ENCODE results near the gene VWA5B2. TPM values are rescaled to one million over a fixed set of nuclear protein-coding genes. Genes with fewer than 3 reads are reported as not detected.

Gene VWA5B2
- total RNA-seq = not detected

DNA sequence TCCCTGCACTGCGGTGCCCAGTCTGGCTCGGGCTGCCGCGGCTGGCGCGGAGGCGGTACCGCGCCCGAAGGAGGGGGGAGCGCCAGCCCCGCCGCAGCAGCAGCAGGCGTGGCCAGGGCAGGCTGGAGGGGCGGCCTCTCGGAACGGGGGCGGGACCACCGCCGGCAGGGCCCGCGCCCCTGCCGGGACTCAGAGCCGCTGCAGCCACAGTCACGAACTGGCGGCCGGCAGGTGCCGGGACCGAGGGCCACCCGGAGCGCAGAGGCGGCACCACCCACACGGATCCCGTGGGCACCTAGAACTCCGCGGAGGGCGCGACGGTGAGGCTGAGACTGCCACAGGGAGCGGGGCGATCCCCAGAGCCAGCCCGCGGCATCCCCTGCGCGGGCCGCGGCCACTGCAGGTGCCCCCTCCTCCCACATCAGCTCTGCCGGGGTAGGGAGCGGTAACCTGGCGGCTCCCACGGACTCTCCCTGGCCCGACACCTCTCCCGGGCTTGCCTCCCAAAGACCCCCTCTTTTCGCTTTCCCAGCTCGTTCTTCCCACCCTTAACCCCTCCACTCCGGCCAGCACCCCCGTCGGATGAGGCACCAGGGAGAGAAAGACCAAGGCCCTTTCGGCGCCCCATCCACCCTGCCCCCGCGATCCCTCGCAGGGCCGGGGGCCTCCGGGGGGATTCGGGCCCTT, at the start of gene VWA5B2:
VWA5B2 (plus strand) TSS at position 192 of the 687 bp plus-strand sequence. CDS start 944 bp downstream, outside the sequence.
- POLR2A ChIA-PET = interaction anchor here (1.0 to 2.1 kb wide), 2 partner anchors 11 to 74 kb away, joined by 3 to 5 read pairs; partner anchors contain the start of gene DVL3

DNA sequence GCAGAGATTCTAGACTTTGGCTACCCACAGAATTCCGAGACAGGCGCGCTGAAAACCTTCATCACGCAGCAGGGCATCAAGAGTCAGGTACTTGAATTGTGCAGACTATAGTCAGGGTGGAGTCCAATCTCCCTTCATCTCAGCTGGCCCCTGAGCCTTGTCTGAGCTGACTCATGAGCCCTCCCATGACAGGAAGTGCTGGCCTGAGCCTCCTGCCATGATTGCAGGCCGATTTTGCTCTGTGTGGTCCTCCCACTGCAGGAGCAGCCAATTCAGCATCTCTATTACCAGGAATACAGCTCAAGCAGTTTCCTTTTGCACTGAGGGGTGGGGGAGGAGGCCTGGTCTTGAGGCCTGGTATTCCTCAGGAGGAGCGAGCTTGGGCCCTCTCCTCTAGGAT, 49.2 kb upstream of the VWA5B2 start:
- Mint-ChIP-seq H3K36me3 (ENCODE audit: low read depth) (peaks cover 72% of the 10 kb centered on the region), H3K27ac (no peak overlapping the region), H3K9me3 (no peaks in the 10 kb centered on the region), H3K27me3 (no peaks in the 10 kb centered on the region), H3K4me1 (peaks cover 27% of the 10 kb centered on the region), H3K4me3 (no peak overlapping the region)
- CTCF ChIA-PET = no interaction called here
- POLR2A ChIA-PET = interaction anchor here (0.9 kb wide), 1 partner anchor 20 kb away, joined by 3 read pairs; no protein-coding TSS in a partner anchor
- no peak for DNase-seq

More for the DNA sequence above, at the start of gene VWA5B2:
- peak within 1 kb of the TSS; percentile 51 for H3K4me3 Mint-ChIP-seq
- peaks cover 57% of the 10 kb centered on the region for H3K27me3 Mint-ChIP-seq
- no peaks in the 10 kb centered on the region for H3K9me3 Mint-ChIP-seq
- CTCF ChIA-PET = no interaction called here
- no peak within 1 kb of the TSS for H3K27ac Mint-ChIP-seq
- H3K4me1 Mint-ChIP-seq = peaks cover 13% of the 10 kb centered on the region
- DNase-seq = peak; percentile 57
- H3K36me3 Mint-ChIP-seq (ENCODE audit: low read depth) = no peaks in the 10 kb centered on the region

DNA sequence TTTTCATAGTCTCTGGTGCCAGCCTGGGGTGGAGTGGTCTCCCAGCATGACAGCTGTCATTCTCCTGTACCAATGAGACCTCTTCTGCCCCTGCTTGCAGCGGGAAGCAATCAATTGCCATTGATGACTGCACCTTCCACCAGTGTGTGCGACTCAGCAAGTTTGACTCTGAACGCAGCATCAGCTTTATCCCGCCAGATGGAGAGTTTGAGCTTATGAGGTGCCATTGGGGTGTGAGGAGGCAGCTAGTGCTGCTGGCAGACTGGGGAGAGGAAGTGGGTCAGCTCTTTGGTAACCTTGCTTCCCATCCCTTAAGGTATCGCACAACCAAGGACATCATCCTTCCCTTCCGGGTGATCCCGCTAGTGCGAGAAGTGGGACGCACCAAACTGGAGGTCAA, 47.8 kb upstream of the VWA5B2 start:
- Mint-ChIP-seq H3K27me3 (no peaks in the 10 kb centered on the region), H3K4me1 (peaks cover 21% of the 10 kb centered on the region), H3K36me3 (ENCODE audit: low read depth) (peaks cover 77% of the 10 kb centered on the region), H3K9me3 (no peaks in the 10 kb centered on the region), H3K27ac (no peak overlapping the region), H3K4me3 (no peak overlapping the region)
- CTCF ChIA-PET = interaction anchor here (0.8 to 1.1 kb wide), 2 partner anchors 65 to 68 kb away, joined by 3 to 4 read pairs; partner anchors contain the start of gene EEF1AKMT4
- POLR2A ChIA-PET = interaction anchor here (1.1 to 1.2 kb wide), 2 partner anchors 37 to 46 kb away, joined by 3 to 5 read pairs; partner anchors contain the start of gene EIF2B5
- DNase-seq = no peak

DNA sequence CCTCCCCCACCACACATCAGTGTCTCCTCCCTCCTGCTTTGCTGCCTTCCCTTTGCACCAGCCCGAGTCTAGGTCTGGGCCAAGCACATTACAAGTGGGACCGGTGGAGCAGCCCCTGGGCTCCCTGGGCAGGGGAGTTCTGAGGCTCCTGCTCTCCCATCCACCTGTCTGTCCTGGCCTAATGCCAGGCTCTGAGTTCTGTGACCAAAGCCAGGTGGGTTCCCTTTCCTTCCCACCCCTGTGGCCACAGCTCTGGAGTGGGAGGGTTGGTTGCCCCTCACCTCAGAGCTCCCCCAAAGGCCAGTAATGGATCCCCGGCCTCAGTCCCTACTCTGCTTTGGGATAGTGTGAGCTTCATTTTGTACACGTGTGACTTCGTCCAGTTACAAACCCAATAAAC, 45.7 kb upstream of the VWA5B2 start:
- no peaks in the 10 kb centered on the region for H3K27me3 Mint-ChIP-seq
- H3K4me1 Mint-ChIP-seq = peaks cover 29% of the 10 kb centered on the region
- ChIA-PET CTCF (interaction anchor here (0.8 to 0.9 kb wide), 2 partner anchors 13 to 32 kb away, joined by 3 read pairs; no protein-coding TSS in a partner anchor), POLR2A (interaction anchor here (0.9 to 2.3 kb wide), 2 partner anchors 9 to 66 kb away, joined by 3 to 14 read pairs; partner anchors contain the start of genes AP2M1 and EEF1AKMT4)
- no peak overlapping the region for H3K27ac Mint-ChIP-seq
- H3K4me3 Mint-ChIP-seq = no peak overlapping the region
- H3K36me3 Mint-ChIP-seq (ENCODE audit: low read depth) = peaks cover 81% of the 10 kb centered on the region
- H3K9me3 Mint-ChIP-seq = no peaks in the 10 kb centered on the region
- no peak for DNase-seq

DNA sequence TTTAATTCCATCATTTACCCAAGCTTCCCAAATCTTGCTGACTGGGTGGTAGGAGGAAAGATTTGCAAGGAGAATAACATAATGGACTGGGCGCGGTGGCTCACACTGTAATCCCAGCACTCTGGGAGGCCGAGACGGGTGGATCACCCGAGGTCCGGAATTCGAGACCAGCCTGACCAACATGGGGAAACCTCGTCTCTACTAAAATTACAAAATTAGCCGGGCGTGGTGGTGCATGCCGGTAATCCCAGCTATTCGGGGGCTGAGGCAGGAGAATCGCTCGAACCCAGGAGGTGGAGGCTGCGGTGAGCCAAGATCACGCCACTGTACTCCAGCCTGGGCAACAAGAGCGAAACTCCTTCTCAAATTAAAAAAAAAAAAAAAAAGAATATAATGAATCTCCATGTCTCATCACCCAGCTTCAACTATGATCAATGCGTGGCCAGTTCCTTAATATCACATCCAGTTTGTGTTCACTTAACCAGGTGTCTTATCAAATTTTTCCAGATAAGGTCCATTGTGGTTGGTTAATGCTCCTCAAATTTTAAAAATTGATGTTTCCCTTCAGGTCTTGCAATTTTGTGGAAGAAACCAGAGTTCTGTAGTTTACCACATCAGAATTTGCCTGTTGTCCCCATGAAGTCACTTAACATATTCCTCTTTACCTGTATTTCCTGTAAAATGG, 44.7 kb upstream of the VWA5B2 start:
- ChIA-PET CTCF (interaction anchor here (0.8 to 1.9 kb wide), 5 partner anchors 10 to 43 kb away, joined by 3 to 7 read pairs (median 3); partner anchors contain the start of genes AP2M1 and DVL3), POLR2A (interaction anchor here (0.8 to 2.3 kb wide), 5 partner anchors 10 to 65 kb away, joined by 3 to 36 read pairs (median 9); partner anchors contain the start of genes AP2M1 and EEF1AKMT4)
- H3K27me3 Mint-ChIP-seq = no peaks in the 10 kb centered on the region
- H3K4me3 Mint-ChIP-seq = peak overlapping the region; percentile 93
- H3K36me3 Mint-ChIP-seq (ENCODE audit: low read depth) = peaks cover 79% of the 10 kb centered on the region
- peaks cover 33% of the 10 kb centered on the region for H3K4me1 Mint-ChIP-seq
- peak overlapping the region; percentile 88 for H3K27ac Mint-ChIP-seq
- DNase-seq = no peak
- H3K9me3 Mint-ChIP-seq = no peaks in the 10 kb centered on the region

DNA sequence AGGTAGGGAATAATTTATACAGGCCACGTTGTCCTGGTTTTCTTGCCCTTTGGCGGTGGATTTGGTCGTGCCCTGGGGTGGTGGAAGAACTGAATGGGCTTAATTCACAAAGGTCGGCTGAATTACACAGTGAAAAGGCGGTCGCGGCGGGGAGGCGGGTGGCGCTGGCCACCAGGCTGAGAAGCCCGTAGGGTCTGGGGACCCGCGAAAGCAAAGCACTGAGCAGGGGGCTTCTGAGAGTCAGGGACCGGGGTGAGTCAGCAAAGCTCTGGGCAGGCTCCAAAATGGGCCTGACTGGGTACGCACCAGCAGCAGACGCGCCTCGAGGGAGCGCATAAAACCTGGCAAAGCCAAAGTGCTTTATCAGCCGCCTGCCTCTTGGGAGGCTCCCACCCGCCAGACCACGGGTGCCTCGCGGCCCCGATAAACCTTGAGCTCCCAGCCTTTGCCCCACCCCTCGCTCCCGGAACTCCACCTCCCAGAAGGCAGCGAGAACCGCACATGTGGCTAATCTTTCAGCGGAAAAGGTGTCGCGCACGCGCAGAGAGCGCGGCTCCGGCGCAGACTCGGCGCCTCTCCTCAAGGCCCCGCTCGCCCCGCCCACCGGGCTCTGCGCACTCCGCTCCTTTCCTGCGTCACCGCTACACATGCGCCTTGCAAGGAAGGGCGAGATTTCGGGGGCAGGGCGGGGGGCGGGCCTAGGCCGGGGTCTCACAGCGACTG, 43.8 kb upstream of the VWA5B2 start:
- H3K9me3 Mint-ChIP-seq = no peaks in the 10 kb centered on the region
- POLR2A ChIA-PET = interaction anchor here (0.8 to 2.3 kb wide), 8 partner anchors 9 to 61 kb away, joined by 3 to 36 read pairs (median 5); partner anchors contain the start of genes AP2M1 and DVL3
- peak; percentile 99 for DNase-seq
- peaks cover 36% of the 10 kb centered on the region for H3K4me1 Mint-ChIP-seq
- peak overlapping the region; percentile 88 for H3K27ac Mint-ChIP-seq
- CTCF ChIA-PET = interaction anchor here (0.6 to 1.9 kb wide), 7 partner anchors 9 to 168 kb away, joined by 3 to 8 read pairs (median 4); partner anchors contain the start of genes ABCC5, AP2M1, DVL3 and EEF1AKMT4
- peak overlapping the region; percentile 93 for H3K4me3 Mint-ChIP-seq
- H3K36me3 Mint-ChIP-seq (ENCODE audit: low read depth) = peaks cover 79% of the 10 kb centered on the region
- no peaks in the 10 kb centered on the region for H3K27me3 Mint-ChIP-seq

DNA sequence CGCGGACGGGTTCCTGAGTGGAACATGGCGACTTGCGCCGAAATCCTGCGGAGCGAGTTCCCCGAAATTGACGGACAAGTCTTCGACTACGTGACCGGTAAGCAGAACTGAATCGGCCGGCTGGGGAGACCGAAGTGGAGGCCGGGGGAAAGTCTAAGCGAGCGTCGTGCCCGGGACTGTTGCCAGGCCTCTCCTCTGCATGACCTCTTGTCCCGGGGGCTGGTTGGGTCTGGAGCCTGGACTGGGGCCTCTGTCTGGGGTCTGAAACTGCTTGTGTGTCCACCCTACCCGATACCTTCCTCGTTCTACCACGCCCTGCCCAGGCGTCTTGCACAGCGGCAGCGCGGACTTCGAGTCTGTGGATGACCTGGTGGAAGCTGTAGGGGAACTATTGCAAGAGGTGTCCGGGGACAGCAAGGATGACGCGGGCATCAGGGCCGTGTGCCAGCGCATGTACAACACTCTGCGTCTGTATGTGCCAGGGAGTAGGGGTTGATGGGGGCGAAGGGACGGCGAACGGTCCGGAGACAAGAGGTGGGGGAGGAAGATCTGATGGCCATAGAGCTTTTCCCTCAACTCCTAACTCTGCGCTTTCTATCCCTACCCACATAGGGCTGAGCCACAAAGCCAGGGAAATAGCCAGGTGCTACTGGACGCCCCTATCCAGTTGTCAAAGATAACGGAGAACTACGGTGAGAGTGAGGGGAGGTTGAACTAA, 43.0 kb upstream of the VWA5B2 start, which contains the start of gene ABCF3:
ABCF3 (plus strand) TSS at position 16 of the 718 bp plus-strand sequence; CDS start at position 25, 9 bp downstream.
- POLR2A ChIA-PET = interaction anchor here (0.8 to 2.3 kb wide), 8 partner anchors 8 to 60 kb away, joined by 3 to 36 read pairs (median 5); partner anchors contain the start of genes AP2M1, DVL3 and EIF2B5
- H3K36me3 Mint-ChIP-seq (ENCODE audit: low read depth) = peaks cover 72% of the 10 kb centered on the region
- H3K4me3 Mint-ChIP-seq = peak within 1 kb of the TSS; percentile 93
- DNase-seq = no peak
- peaks cover 36% of the 10 kb centered on the region for H3K4me1 Mint-ChIP-seq
- peak within 1 kb of the TSS; percentile 88 for H3K27ac Mint-ChIP-seq
- no peaks in the 10 kb centered on the region for H3K27me3 Mint-ChIP-seq
- H3K9me3 Mint-ChIP-seq = no peaks in the 10 kb centered on the region
- CTCF ChIA-PET = interaction anchor here (0.6 to 1.9 kb wide), 9 partner anchors 10 to 291 kb away, joined by 3 to 8 read pairs (median 4); partner anchors contain the start of genes ABCC5, AP2M1, DVL3 and EEF1AKMT4

DNA sequence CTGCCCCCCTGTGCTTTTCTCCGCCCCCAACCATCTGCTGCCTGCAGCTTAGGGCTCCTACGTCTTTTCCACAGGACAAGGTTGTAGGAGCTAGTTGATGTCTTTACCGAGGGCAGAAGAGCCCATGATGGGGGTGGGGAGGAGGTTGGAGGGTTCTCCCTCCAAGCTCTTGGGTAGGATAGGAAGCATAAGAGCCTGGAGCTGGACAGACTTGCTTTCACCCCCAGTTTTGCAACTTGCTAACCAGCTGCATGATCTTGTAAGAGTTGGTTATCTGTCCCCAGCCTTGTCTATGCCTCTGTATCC, 42.5 kb upstream of the VWA5B2 start:
- Mint-ChIP-seq H3K4me1 (peaks cover 36% of the 10 kb centered on the region), H3K9me3 (no peaks in the 10 kb centered on the region), H3K27me3 (no peaks in the 10 kb centered on the region), H3K4me3 (peak overlapping the region; percentile 93), H3K27ac (no peak overlapping the region), H3K36me3 (ENCODE audit: low read depth) (peaks cover 68% of the 10 kb centered on the region)
- DNase-seq = no peak
- POLR2A ChIA-PET = interaction anchor here (0.8 to 2.3 kb wide), 7 partner anchors 7 to 52 kb away, joined by 3 to 36 read pairs (median 6); partner anchors contain the start of genes AP2M1, DVL3 and EIF2B5
- CTCF ChIA-PET = interaction anchor here (0.7 to 1.8 kb wide), 5 partner anchors 12 to 291 kb away, joined by 3 to 6 read pairs (median 3); partner anchors contain the start of genes ABCC5, DVL3 and EEF1AKMT4

DNA sequence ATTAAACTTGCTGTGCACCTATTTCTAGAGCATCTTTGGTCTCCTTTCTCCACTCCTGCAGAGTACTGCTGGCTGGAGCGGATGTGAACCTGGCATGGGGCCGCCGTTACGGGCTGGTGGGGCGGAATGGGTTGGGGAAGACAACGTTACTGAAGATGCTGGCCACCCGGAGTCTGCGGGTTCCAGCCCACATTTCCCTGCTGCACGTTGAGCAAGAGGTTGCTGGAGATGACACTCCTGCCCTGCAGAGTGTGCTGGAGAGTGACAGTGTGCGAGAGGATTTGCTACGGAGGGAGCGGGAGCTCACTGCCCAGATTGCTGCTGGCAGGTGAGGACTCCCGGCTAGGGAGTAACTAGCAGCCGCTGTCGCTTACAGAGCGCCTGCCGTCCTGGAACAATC, 41.3 kb upstream of the VWA5B2 start:
- ChIA-PET POLR2A (interaction anchor here (0.8 to 1.3 kb wide), 2 partner anchors 13 to 59 kb away, joined by 3 to 5 read pairs; no protein-coding TSS in a partner anchor), CTCF (interaction anchor here (0.9 kb wide), 1 partner anchor 10 kb away, joined by 3 read pairs; no protein-coding TSS in a partner anchor)
- Mint-ChIP-seq H3K9me3 (no peaks in the 10 kb centered on the region), H3K27me3 (no peaks in the 10 kb centered on the region), H3K27ac (no peak overlapping the region), H3K4me3 (peak overlapping the region; percentile 25), H3K36me3 (ENCODE audit: low read depth) (peaks cover 69% of the 10 kb centered on the region), H3K4me1 (peaks cover 36% of the 10 kb centered on the region)
- DNase-seq = no peak

DNA sequence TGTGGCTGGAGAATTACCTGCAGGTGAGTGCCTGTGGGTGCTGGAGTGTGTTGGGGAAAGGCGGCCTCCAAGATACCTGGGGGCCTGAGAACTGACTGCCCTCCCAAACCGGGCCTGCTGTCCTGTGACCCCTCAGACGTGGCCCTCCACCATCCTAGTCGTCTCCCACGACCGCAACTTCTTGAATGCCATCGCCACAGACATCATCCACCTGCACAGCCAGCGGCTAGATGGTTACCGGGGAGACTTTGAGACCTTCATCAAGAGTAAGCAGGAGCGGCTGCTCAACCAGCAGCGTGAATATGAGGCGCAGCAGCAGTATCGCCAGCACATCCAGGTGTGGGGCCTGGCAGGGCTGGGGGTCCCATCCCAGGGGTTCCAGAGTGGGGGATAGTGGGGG, 40.0 kb upstream of the VWA5B2 start:
- ChIA-PET CTCF (no interaction called here), POLR2A (no interaction called here)
- peaks cover 36% of the 10 kb centered on the region for H3K4me1 Mint-ChIP-seq
- no peak overlapping the region for H3K4me3 Mint-ChIP-seq
- no peak overlapping the region for H3K27ac Mint-ChIP-seq
- H3K36me3 Mint-ChIP-seq (ENCODE audit: low read depth) = peaks cover 69% of the 10 kb centered on the region
- DNase-seq = no peak
- H3K27me3 Mint-ChIP-seq = no peaks in the 10 kb centered on the region
- H3K9me3 Mint-ChIP-seq = no peaks in the 10 kb centered on the region

DNA sequence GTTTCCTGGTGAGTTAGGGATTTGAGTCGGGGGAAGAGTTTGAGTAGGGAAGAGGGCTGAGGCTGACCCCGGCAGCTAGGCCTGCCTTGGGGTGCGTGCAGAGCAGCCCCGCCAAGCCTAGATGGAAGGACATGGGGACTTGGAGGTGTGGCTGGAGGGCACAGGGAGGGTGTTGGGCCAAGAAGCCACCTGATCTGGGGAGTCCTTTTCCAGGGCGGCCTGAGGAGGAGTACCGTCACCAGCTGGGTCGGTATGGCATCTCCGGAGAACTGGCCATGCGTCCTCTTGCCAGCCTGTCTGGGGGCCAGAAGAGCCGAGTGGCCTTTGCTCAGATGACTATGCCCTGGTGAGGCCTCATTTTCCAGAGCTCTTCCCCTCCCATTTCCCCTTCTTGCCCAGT, 36.5 kb upstream of the VWA5B2 start:
- H3K27me3 Mint-ChIP-seq = no peaks in the 10 kb centered on the region
- no peak for DNase-seq
- no peaks in the 10 kb centered on the region for H3K9me3 Mint-ChIP-seq
- POLR2A ChIA-PET = no interaction called here
- H3K27ac Mint-ChIP-seq = no peak overlapping the region
- H3K36me3 Mint-ChIP-seq (ENCODE audit: low read depth) = peaks cover 49% of the 10 kb centered on the region
- CTCF ChIA-PET = no interaction called here
- H3K4me1 Mint-ChIP-seq = peaks cover 14% of the 10 kb centered on the region
- no peak overlapping the region for H3K4me3 Mint-ChIP-seq

Measured in activated CD4-positive, alpha-beta memory T cell treated with anti-CD3 and anti-CD28 coated beads, Interleukin-2, amount 10 ng/mL, durations not matched to agents 7 days and 5 days (primary cell).